ENCODE results near the gene HEG1. TPM values are rescaled to one million over a fixed set of nuclear protein-coding genes. Genes with fewer than 3 reads are reported as not detected.

Gene HEG1
- total RNA-seq, 6 experiments from 2014 or later, result 88.6 to 126 (median 105) TPM

GRCh38 chr3:124939661-124940060 is 116.1 kb downstream of the HEG1 start:
- Mint-ChIP-seq H3K36me3 (ENCODE audit: low read depth) (0 out of 2 replicates have a peak, but pooled peaks cover 5% of the 10 kb centered on the region), H3K27me3 (ENCODE audit: insufficient read depth) (peaks cover 7% of the 10 kb centered on the region), H3K9me3 (no peaks in the 10 kb centered on the region), H3K4me3 (no peak overlapping the region), H3K27ac (no peak overlapping the region), H3K4me1 (ENCODE audit: low read depth) (no peaks in the 10 kb centered on the region; the same call in 1 of the 2 replicates)
- no peak for DNase-seq
- TF ChIP-seq, protein P1, sequence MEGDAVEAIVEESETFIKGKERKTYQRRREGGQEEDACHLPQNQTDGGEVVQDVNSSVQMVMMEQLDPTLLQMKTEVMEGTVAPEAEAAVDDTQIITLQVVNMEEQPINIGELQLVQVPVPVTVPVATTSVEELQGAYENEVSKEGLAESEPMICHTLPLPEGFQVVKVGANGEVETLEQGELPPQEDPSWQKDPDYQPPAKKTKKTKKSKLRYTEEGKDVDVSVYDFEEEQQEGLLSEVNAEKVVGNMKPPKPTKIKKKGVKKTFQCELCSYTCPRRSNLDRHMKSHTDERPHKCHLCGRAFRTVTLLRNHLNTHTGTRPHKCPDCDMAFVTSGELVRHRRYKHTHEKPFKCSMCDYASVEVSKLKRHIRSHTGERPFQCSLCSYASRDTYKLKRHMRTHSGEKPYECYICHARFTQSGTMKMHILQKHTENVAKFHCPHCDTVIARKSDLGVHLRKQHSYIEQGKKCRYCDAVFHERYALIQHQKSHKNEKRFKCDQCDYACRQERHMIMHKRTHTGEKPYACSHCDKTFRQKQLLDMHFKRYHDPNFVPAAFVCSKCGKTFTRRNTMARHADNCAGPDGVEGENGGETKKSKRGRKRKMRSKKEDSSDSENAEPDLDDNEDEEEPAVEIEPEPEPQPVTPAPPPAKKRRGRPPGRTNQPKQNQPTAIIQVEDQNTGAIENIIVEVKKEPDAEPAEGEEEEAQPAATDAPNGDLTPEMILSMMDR (IDR thresholded peaks at IDR 0.05), result no peak

- Mint-ChIP-seq H3K27me3 (ENCODE audit: insufficient read depth) (peaks cover 7% of the 10 kb centered on the region), H3K9me3 (no peaks in the 10 kb centered on the region), H3K27ac (no peak overlapping the region), H3K4me3 (no peak overlapping the region), H3K36me3 (ENCODE audit: low read depth) (0 out of 2 replicates have a peak, but pooled peaks cover 5% of the 10 kb centered on the region), H3K4me1 (ENCODE audit: low read depth) (no peaks in the 10 kb centered on the region; the same call in 1 of the 2 replicates)
- no peak for DNase-seq
- TF ChIP-seq, protein P1 (IDR thresholded peaks at IDR 0.05), result peak; percentile 27; the same call in 1 of the 2 replicates
Measured at GRCh38 chr3:124938896-124939295, 116.9 kb downstream of the HEG1 start.

DNA sequence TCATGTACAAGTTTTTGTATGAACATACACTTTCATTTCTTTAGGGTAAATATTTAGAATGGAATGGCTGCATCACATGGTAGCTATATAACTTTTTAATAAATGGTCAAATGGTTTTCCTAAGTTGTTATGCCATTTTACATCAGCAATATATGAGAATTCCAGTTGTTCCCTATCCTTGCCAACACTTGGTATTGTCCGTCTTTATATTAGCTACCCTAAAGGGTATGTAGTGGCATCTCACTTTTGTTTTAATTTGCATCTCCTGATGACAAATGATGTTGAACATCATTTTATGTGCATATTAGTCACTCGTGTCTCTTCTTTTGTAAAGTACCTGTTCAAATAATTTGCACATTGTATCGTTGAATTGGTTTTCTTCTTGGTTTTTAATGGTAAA is 118.7 kb downstream of the HEG1 start:
- H3K9me3 Mint-ChIP-seq, result no peaks in the 10 kb centered on the region
- no peak for DNase-seq
- TF ChIP-seq, protein P1 (IDR thresholded peaks at IDR 0.05), result no peak
- peaks cover 15% of the 10 kb centered on the region for H3K27me3 Mint-ChIP-seq (ENCODE audit: insufficient read depth)
- no peaks in the 10 kb centered on the region; the same call in 1 of the 2 replicates for H3K4me1 Mint-ChIP-seq (ENCODE audit: low read depth)
- 0 out of 2 replicates have a peak, but pooled peaks cover 5% of the 10 kb centered on the region for H3K36me3 Mint-ChIP-seq (ENCODE audit: low read depth)
- H3K4me3 Mint-ChIP-seq, result no peak overlapping the region
- H3K27ac Mint-ChIP-seq, result no peak overlapping the region

- Mint-ChIP-seq H3K27ac (no peak overlapping the region), H3K4me3 (no peak overlapping the region), H3K4me1 (ENCODE audit: low read depth) (no peaks in the 10 kb centered on the region; the same call in 1 of the 2 replicates), H3K27me3 (ENCODE audit: insufficient read depth) (peaks cover 15% of the 10 kb centered on the region), H3K9me3 (no peaks in the 10 kb centered on the region), H3K36me3 (ENCODE audit: low read depth) (0 out of 2 replicates have a peak, but pooled peaks cover 5% of the 10 kb centered on the region)
- DNase-seq, result no peak
- TF ChIP-seq, protein P1 (IDR thresholded peaks at IDR 0.05), result no peak
Measured at GRCh38 chr3:124935794-124936542, 119.8 kb downstream of the HEG1 start.

DNA sequence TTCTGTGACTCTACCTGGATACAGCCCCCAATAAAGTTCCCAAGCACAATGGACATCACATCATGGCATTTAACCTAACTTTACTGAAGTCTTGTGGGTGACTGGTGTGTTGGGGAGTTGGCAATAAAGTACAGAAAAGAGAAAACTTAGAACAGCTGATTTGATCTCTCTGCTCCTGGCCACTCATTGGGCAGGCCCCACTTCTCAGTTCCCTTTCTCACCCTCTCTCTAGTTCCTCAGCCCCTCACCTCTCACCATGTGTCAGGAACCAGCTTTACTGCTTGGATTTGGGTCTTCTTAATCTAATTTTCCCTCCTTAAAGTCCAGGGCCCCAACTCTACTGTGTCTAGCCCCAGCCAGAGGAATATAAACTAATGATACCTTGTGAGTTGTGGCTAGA is 120.5 kb downstream of the HEG1 start:
- Mint-ChIP-seq H3K27ac (no peak overlapping the region), H3K36me3 (ENCODE audit: low read depth) (0 out of 2 replicates have a peak, but pooled peaks cover 5% of the 10 kb centered on the region), H3K27me3 (ENCODE audit: insufficient read depth) (peaks cover 15% of the 10 kb centered on the region), H3K4me1 (ENCODE audit: low read depth) (no peaks in the 10 kb centered on the region; the same call in 1 of the 2 replicates), H3K9me3 (no peaks in the 10 kb centered on the region), H3K4me3 (no peak overlapping the region)
- TF ChIP-seq, protein P1 (IDR thresholded peaks at IDR 0.05), result no peak
- no peak for DNase-seq

Measured in HFFc6 (cell line).